ENCODE measurements around the gene OTOP2.

Gene OTOP2

GRCh38 chr17:74924250-74924948, at the start of gene OTOP2:
Gene OTOP2, plus strand, starts transcription at chr17:74924273. Its CDS starts 360 bp downstream, at chr17:74924633.
- H3K4me3 ChIP-seq (ENCODE audit: low read depth, low read length) = no peak within 1 kb of the TSS

GRCh38 chr17:74874615-74875037, 49.4 kb upstream of the OTOP2 start:
- no peak overlapping the region for H3K4me3 ChIP-seq (ENCODE audit: low read depth, low read length)
- TF ChIP-seq CTCF (IDR thresholded peaks at IDR 0.05; ENCODE audit: low read depth, low read length) = no peak

More at GRCh38 chr17:74924250-74924948, at the start of gene OTOP2:
- TF ChIP-seq CTCF (IDR thresholded peaks at IDR 0.05; ENCODE audit: low read depth, low read length) = no peak

GRCh38 chr17:74875155-74875976, 48.7 kb upstream of the OTOP2 start:
- no peak overlapping the region for H3K4me3 ChIP-seq (ENCODE audit: low read depth, low read length)
- TF ChIP-seq CTCF (IDR thresholded peaks at IDR 0.05; ENCODE audit: low read depth, low read length) = no peak

GRCh38 chr17:74875977-74876593, 48.0 kb upstream of the OTOP2 start:
- TF ChIP-seq CTCF (IDR thresholded peaks at IDR 0.05; ENCODE audit: low read depth, low read length) = no peak

GRCh38 chr17:74877592-74878548, 46.2 kb upstream of the OTOP2 start:
- TF ChIP-seq CTCF (IDR thresholded peaks at IDR 0.05; ENCODE audit: low read depth, low read length) = no peak

More at GRCh38 chr17:74875977-74876593, 48.0 kb upstream of the OTOP2 start:
- H3K4me3 ChIP-seq (ENCODE audit: low read depth, low read length) = no peak overlapping the region

GRCh38 chr17:74878658-74879057, 45.4 kb upstream of the OTOP2 start:
- no peak overlapping the region for H3K4me3 ChIP-seq (ENCODE audit: low read depth, low read length)
- no peak for TF ChIP-seq CTCF (IDR thresholded peaks at IDR 0.05; ENCODE audit: low read depth, low read length)

More at GRCh38 chr17:74877592-74878548, 46.2 kb upstream of the OTOP2 start:
- no peak overlapping the region for H3K4me3 ChIP-seq (ENCODE audit: low read depth, low read length)

All from WI38 (cell line).